CD14-positive monocyte (primary cell): ENCODE measurements around the gene HSPG2. TPM values are rescaled to one million over a fixed set of nuclear protein-coding genes. Genes with fewer than 3 reads are reported as not detected.

ENCODE experiments used
- DNase-seq, 3 donors: peaks; one replicate each; pipeline ENCODE4 v3.0.0-alpha.2; 2011 to 2022
- H2AFZ ChIP-seq: 2 replicates; pipeline ENCODE4 v1.6.0; 2012; ENCODE audit warnings: mild to moderate bottlenecking, low read depth, low read length, inconsistent platforms; ENCODE audit not compliant: insufficient read depth, poor library complexity, severe bottlenecking
- H3K27ac ChIP-seq, 2 donors: 1 replicate in 1 of 2; 2 replicates in 1 of 2; pipeline ENCODE4 v1.5.1; 2012 to 2013; ENCODE audit warnings: low read length in 2 of 2, control low read depth in 1 of 2, inconsistent platforms in 1 of 2, low read depth in 1 of 2, mild to moderate bottlenecking in 1 of 2
- H3K27me3 ChIP-seq, 2 donors: one replicate each; pipeline versions ENCODE4 v1.6.0 to v1.6.1; 2011 to 2013; ENCODE audit warnings: low read length in 2 of 2; ENCODE audit not compliant: control insufficient read depth in 2 of 2, insufficient read depth in 2 of 2
- H3K36me3 ChIP-seq, 2 donors: replicated peaks in 1 of 2; 1 replicate in 1 of 2; 2 replicates in 1 of 2; pipeline versions ENCODE4 v1.5.1 to v1.6.1; 2012 to 2013; ENCODE audit warnings: low read length in 2 of 2, control low read depth in 1 of 2, inconsistent platforms in 1 of 2, mild to moderate bottlenecking in 1 of 2; ENCODE audit not compliant: insufficient read depth in 2 of 2, control insufficient read depth in 1 of 2
- H3K4me1 ChIP-seq, 2 donors: 1 replicate in 1 of 2; 2 replicates in 1 of 2; pipeline versions ENCODE4 v1.5.1 to v1.6.1; 2012 to 2013; ENCODE audit warnings: low read length in 2 of 2, control low read depth in 1 of 2, inconsistent platforms in 1 of 2, mild to moderate bottlenecking in 1 of 2, moderate library complexity in 1 of 2; ENCODE audit not compliant: insufficient read depth in 2 of 2, control insufficient read depth in 1 of 2
- H3K4me2 ChIP-seq: replicated peaks from 2 replicates; pipeline ENCODE3; 2012; ENCODE audit warnings: low read length, moderate library complexity, mild to moderate bottlenecking; ENCODE audit not compliant: poor library complexity, severe bottlenecking; ENCODE audit errors: extremely low read depth
- H3K4me3 ChIP-seq, 3 experiments: fragments of 200-600 bp in 1 of 3; sonication (generic) in 1 of 3; replicated peaks in 1 of 3; 1 replicate in 2 of 3; 2 replicates in 1 of 3; pipeline ENCODE4 v1.5.1; 2011 to 2013; ENCODE audit warnings: low read length in 3 of 3, mild to moderate bottlenecking in 3 of 3, control low read depth in 2 of 3, low read depth in 2 of 3, inconsistent platforms in 1 of 3, moderate library complexity in 1 of 3
- H3K79me2 ChIP-seq: 2 replicates; pipeline ENCODE4 v1.6.0; 2012; ENCODE audit warnings: mild to moderate bottlenecking, control low read depth, inconsistent platforms, low read length, moderate library complexity; ENCODE audit not compliant: insufficient read depth
- H3K9ac ChIP-seq: 2 replicates; pipeline ENCODE4 v1.6.0; 2017; ENCODE audit warnings: low read length, mild to moderate bottlenecking; ENCODE audit not compliant: insufficient read depth, poor library complexity, severe bottlenecking
- H3K9me3 ChIP-seq, 2 donors: replicated peaks in 1 of 2; 1 replicate in 1 of 2; 2 replicates in 1 of 2; pipeline versions ENCODE4 v1.5.1 to v1.6.1; 2012 to 2013; ENCODE audit warnings: low read length in 2 of 2, control low read depth in 1 of 2; ENCODE audit not compliant: control insufficient read depth in 1 of 2, insufficient read depth in 1 of 2
- H4K20me1 ChIP-seq: 2 replicates; pipeline ENCODE4 v1.6.0; 2012; ENCODE audit warnings: mild to moderate bottlenecking, low read length, control low read depth, moderate library complexity; ENCODE audit not compliant: insufficient read depth
- H3K27ac Mint-ChIP-seq, 7 donors: one replicate each; pipeline ENCODE4 v1.8.0; 2020; ENCODE audit warnings: mild to moderate bottlenecking in 7 of 7, mixed read lengths in 7 of 7, moderate library complexity in 6 of 7, inconsistent platforms in 2 of 7
- H3K27me3 Mint-ChIP-seq, 3 donors: one replicate each; pipeline ENCODE4 v1.8.0; 2021 to 2022; ENCODE audit warnings: low read depth in 3 of 3, mild to moderate bottlenecking in 3 of 3, mixed read lengths in 3 of 3, moderate library complexity in 3 of 3, inconsistent platforms in 1 of 3
- H3K36me3 Mint-ChIP-seq, 2 donors: one replicate each; pipeline ENCODE4 v1.8.0; 2020; ENCODE audit warnings: mixed read lengths in 2 of 2, inconsistent platforms in 1 of 2, mild to moderate bottlenecking in 1 of 2
- H3K4me1 Mint-ChIP-seq: one replicate; pipeline ENCODE4 v1.8.0; 2020; ENCODE audit warnings: mild to moderate bottlenecking, mixed read lengths
- H3K4me3 Mint-ChIP-seq, 2 donors: one replicate each; pipeline ENCODE4 v1.8.0; 2020; ENCODE audit warnings: mild to moderate bottlenecking in 2 of 2, mixed read lengths in 2 of 2, moderate library complexity in 1 of 2
- H3K9me3 Mint-ChIP-seq, 7 donors: one replicate each; pipeline ENCODE4 v1.8.0; 2020 to 2022; ENCODE audit warnings: mixed read lengths in 7 of 7, mild to moderate bottlenecking in 6 of 7, moderate library complexity in 6 of 7, inconsistent platforms in 2 of 7
- WGBS: methylation state at CpG from one replicate; pipeline ENCODE4 v1.1.5; 2013; ENCODE audit warnings: missing lambda C conversion rate; ENCODE audit not compliant: insufficient coverage; 5-methylcytosine and 5-hydroxymethylcytosine counted together
- intact Hi-C, 2 donors: fragments of 100-400 bp; cut with micrococcal nuclease; formaldehyde crosslinking; loops; one replicate each; pipeline versions ENCODE4 v1.15.0 to v1.15.1; 2023
- polyA plus RNA-seq, 3 donors: library from polyadenylated mRNA; depleted of rRNA in 1 of 3; unstranded in 2 of 3; stranded (reverse) in 1 of 3; fragments of 300-500 nt in 2 of 3; fragments of >200 nt in 1 of 3; fragmentation: Illumina TruSeq in 2 of 3; gene quantifications; 1 replicate in 2 of 3; 2 replicates in 1 of 3; pipeline ENCODE4 v1.2.3, GENCODE V29; 2012 to 2021
- TF ChIP-seq, protein P1 (sequence below): fragments of 200-600 bp; IDR thresholded peaks from one replicate; pipeline ENCODE4 v1.8.0; 2022; ENCODE audit warnings: antibody characterized with exemption, mild to moderate bottlenecking

The HSPG2 gene
- polyA plus RNA-seq, 3 donors = 0.44 TPM; not detected in 2

DNA sequence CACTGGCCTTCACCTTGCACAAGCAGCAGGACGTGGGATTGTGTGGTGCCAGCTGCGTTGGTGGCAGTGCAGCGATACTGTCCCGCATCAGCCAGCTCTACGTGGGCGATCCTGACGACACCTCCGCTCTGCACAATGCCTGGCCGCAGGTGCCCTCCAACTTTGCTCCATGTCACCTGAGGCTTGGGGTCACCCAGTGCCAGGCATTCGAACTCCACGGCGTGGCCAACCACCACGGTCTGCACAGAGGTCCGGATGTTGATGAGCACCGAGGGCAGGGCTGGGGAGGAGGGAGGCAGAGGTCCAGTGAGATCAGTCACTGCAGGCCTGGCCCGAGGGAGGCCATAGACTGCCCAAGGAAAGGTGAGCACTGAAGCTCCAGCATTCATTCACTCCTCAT lies 102.4 kb downstream of the HSPG2 start:
- Mint-ChIP-seq H3K27me3 (peaks cover 0 to 5% (median 1%) of the 10 kb centered on the region in 3 donors), H3K4me3 (no peak overlapping the region), H3K36me3 (peaks cover 1 to 9% of the 10 kb centered on the region in 2 donors), H3K9me3 (peaks cover 10 to 25% (median 20%) of the 10 kb centered on the region in 7 donors), H3K27ac (no peak overlapping the region), H3K4me1 (no peaks in the 10 kb centered on the region)
- H3K4me3 ChIP-seq = no peak overlapping the region
- TF ChIP-seq, protein P1, sequence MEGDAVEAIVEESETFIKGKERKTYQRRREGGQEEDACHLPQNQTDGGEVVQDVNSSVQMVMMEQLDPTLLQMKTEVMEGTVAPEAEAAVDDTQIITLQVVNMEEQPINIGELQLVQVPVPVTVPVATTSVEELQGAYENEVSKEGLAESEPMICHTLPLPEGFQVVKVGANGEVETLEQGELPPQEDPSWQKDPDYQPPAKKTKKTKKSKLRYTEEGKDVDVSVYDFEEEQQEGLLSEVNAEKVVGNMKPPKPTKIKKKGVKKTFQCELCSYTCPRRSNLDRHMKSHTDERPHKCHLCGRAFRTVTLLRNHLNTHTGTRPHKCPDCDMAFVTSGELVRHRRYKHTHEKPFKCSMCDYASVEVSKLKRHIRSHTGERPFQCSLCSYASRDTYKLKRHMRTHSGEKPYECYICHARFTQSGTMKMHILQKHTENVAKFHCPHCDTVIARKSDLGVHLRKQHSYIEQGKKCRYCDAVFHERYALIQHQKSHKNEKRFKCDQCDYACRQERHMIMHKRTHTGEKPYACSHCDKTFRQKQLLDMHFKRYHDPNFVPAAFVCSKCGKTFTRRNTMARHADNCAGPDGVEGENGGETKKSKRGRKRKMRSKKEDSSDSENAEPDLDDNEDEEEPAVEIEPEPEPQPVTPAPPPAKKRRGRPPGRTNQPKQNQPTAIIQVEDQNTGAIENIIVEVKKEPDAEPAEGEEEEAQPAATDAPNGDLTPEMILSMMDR = no peak
- H3K4me2 ChIP-seq = no peak overlapping the region
- DNase-seq = no peak
- no peaks in the 10 kb centered on the region for H3K36me3 ChIP-seq
- no peaks in the 10 kb centered on the region for H3K4me1 ChIP-seq
- no peaks in the 10 kb centered on the region for H3K79me2 ChIP-seq
- H3K9me3 ChIP-seq = peaks cover 7 to 22% of the 10 kb centered on the region in 2 donors
- no peak overlapping the region for H2AFZ ChIP-seq
- no peak overlapping the region for H3K27ac ChIP-seq
- H3K27me3 ChIP-seq = no peaks in the 10 kb centered on the region
- intact Hi-C loops = no loop called here
- no peaks in the 10 kb centered on the region for H4K20me1 ChIP-seq
- no peak overlapping the region for H3K9ac ChIP-seq
- 98% methylated on average over 15 of the region's 16 CpGs for WGBS

DNA sequence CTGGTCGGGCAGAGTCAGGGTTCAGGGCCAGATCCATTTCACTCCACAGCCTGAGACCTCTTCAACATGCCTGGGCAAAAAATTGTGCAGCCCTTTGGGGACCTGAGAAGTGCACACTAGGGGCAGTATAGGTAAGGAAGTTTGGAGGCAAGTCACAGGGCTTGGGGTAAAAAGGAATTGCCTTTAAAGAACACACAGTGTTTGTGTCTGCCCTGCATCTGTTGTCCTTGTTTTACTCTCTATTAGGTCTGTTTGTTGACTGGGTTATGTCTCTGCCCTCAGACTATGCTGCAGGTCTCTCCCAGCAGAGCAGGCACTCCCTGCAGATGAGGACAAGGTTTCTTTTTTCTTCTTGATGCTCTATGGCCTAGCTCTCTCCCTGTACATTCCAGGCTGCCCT lies 103.0 kb downstream of the HSPG2 start:
- peaks cover 0 to 5% (median 1%) of the 10 kb centered on the region in 3 donors for H3K27me3 Mint-ChIP-seq
- Histone ChIP-seq H3K9ac (no peak overlapping the region), H3K4me3 (no peak overlapping the region), H3K27me3 (no peaks in the 10 kb centered on the region), H3K4me1 (no peaks in the 10 kb centered on the region), H3K79me2 (no peaks in the 10 kb centered on the region), H3K27ac (no peak overlapping the region), H2AFZ (no peak overlapping the region), H4K20me1 (no peaks in the 10 kb centered on the region), H3K9me3 (peaks cover 7 to 22% of the 10 kb centered on the region in 2 donors), H3K36me3 (no peaks in the 10 kb centered on the region), H3K4me2 (no peak overlapping the region)
- H3K27ac Mint-ChIP-seq = no peak overlapping the region
- intact Hi-C loops = no loop called here
- H3K4me3 Mint-ChIP-seq = no peak overlapping the region
- no peak for DNase-seq
- H3K36me3 Mint-ChIP-seq = peaks cover 1 to 9% of the 10 kb centered on the region in 2 donors
- peaks cover 10 to 25% (median 20%) of the 10 kb centered on the region in 7 donors for H3K9me3 Mint-ChIP-seq
- TF ChIP-seq, protein P1 = no peak
- no peaks in the 10 kb centered on the region for H3K4me1 Mint-ChIP-seq
- no CpG with 5 or more reads among the region's 1 CpG for WGBS
